ENCODE results near the gene CD59.
"Not testable (repeated sequence)": the region's sequence is repeated elsewhere in the genome, so short reads cannot be mapped to it uniquely, and the experiment has no call there.

The CD59 gene

GRCh38 chr11:33669598-33670249 is 66.5 kb downstream of the CD59 start:
- DNase-seq (ENCODE audit: low read depth, low spot score) = no peak
- no CpG with 5 or more reads among the region's 5 CpGs for WGBS (ENCODE audit: insufficient coverage, insufficient read length)
- Histone ChIP-seq H3K27me3 (ENCODE audit: control insufficient read depth, insufficient read depth, low read length) (no peaks in the 10 kb centered on the region), H3K4me3 (ENCODE audit: low read length) (no peak overlapping the region), H3K36me3 (ENCODE audit: control insufficient read depth, insufficient read depth, low read length) (no peaks in the 10 kb centered on the region), H3K9me3 (ENCODE audit: control insufficient read depth, insufficient read depth, low read length) (no peaks in the 10 kb centered on the region), H3K27ac (ENCODE audit: low read length) (no peak overlapping the region), H3K4me1 (ENCODE audit: control insufficient read depth, insufficient read depth, low read length) (peaks cover 7% of the 10 kb centered on the region; the same call in 1 of the 2 replicates)

DNA sequence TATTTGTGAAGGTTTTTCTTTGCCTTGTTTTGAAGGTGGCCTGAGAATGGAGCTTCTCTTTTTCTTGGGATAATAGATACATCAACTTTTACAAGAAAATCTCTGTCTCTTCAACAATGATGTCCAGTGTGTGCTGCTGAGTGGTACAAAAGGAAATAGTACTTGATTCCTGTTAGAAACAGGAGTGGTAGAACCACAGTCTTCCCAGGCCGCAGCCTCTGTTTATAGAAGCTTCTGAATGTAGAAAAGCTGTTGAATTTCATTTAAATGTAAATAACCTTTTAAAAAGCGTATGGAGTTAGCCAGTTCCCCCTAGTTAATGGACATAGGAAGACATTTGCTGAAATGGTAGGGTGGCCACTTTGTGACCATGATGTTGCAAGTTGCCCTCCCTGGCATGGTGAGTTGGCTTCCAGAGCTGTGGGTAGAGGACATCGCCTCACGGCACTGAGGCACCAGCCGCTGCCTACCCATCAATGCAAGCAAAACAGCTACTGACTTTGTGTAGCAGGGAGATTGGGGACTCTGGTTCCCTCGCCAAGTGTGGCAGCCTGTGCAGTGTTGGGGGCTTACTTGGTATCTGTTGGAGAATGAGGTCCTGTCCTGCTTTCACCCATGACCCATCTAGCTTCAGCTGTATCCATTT is 67.1 kb downstream of the CD59 start:
- Histone ChIP-seq H3K4me3 (ENCODE audit: low read length) (no peak overlapping the region), H3K9me3 (ENCODE audit: control insufficient read depth, insufficient read depth, low read length) (no peaks in the 10 kb centered on the region), H3K27ac (ENCODE audit: low read length) (no peak overlapping the region), H3K36me3 (ENCODE audit: control insufficient read depth, insufficient read depth, low read length) (no peaks in the 10 kb centered on the region), H3K27me3 (ENCODE audit: control insufficient read depth, insufficient read depth, low read length) (no peaks in the 10 kb centered on the region), H3K4me1 (ENCODE audit: control insufficient read depth, insufficient read depth, low read length) (peaks cover 7% of the 10 kb centered on the region; the same call in 1 of the 2 replicates)
- WGBS (ENCODE audit: insufficient coverage, insufficient read length) = no CpG with 5 or more reads among the region's 6 CpGs
- DNase-seq (ENCODE audit: low read depth, low spot score) = no peak

- no peak for DNase-seq (ENCODE audit: low read depth, low spot score)
- no CpG with 5 or more reads among the region's 6 CpGs for WGBS (ENCODE audit: insufficient coverage, insufficient read length)
- H3K27ac ChIP-seq (ENCODE audit: low read length) = no peak overlapping the region
- H3K4me1 ChIP-seq (ENCODE audit: control insufficient read depth, insufficient read depth, low read length) = peaks cover 7% of the 10 kb centered on the region; the same call in 1 of the 2 replicates
- no peaks in the 10 kb centered on the region for H3K27me3 ChIP-seq (ENCODE audit: control insufficient read depth, insufficient read depth, low read length)
- H3K9me3 ChIP-seq (ENCODE audit: control insufficient read depth, insufficient read depth, low read length) = no peaks in the 10 kb centered on the region
- H3K4me3 ChIP-seq (ENCODE audit: low read length) = no peak overlapping the region
- H3K36me3 ChIP-seq (ENCODE audit: control insufficient read depth, insufficient read depth, low read length) = no peaks in the 10 kb centered on the region
Observed at GRCh38 chr11:33668468-33668825, 67.8 kb downstream of the CD59 start.

DNA sequence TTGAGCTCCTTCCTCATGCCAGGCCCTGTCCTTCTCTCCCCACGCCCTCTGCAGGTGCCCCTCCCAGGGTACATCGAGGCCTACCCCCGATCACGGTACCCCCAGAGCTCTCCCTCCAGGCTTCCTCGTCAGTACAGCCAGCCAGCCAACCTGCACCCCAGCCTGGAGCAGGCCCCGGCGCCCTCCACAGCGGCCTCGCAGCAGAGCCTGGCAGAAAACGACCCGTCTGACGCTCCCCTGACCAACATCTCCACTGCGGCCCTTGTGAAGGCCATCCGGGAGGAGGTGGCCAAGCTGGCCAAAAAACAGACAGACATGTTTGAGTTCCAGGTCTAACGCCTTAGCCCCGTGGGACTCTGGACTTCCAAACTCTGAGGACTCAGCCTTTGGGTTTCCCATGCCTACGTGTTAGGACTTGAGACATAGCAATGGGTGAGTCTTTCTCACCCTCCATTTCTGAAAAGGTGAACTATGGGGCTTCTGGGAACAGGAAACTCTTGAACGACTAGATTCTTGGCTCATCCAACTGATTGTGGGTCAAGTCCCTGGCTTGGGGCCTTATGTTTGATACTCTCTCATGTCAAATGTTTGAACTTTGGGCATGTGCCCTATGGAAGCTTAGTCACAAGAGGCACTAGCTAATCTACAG is 68.3 kb downstream of the CD59 start:
- H3K36me3 ChIP-seq (ENCODE audit: control insufficient read depth, insufficient read depth, low read length) = no peaks in the 10 kb centered on the region
- no CpG with 5 or more reads among the region's 18 CpGs for WGBS (ENCODE audit: insufficient coverage, insufficient read length)
- H3K9me3 ChIP-seq (ENCODE audit: control insufficient read depth, insufficient read depth, low read length) = no peaks in the 10 kb centered on the region
- no peak overlapping the region for H3K4me3 ChIP-seq (ENCODE audit: low read length)
- H3K27ac ChIP-seq (ENCODE audit: low read length) = no peak overlapping the region
- H3K4me1 ChIP-seq (ENCODE audit: control insufficient read depth, insufficient read depth, low read length) = peaks cover 7% of the 10 kb centered on the region; the same call in 1 of the 2 replicates
- H3K27me3 ChIP-seq (ENCODE audit: control insufficient read depth, insufficient read depth, low read length) = no peaks in the 10 kb centered on the region
- no peak for DNase-seq (ENCODE audit: low read depth, low spot score)

- Histone ChIP-seq H3K4me1 (ENCODE audit: control insufficient read depth, insufficient read depth, low read length) (peaks cover 7% of the 10 kb centered on the region; the same call in 1 of the 2 replicates), H3K9me3 (ENCODE audit: control insufficient read depth, insufficient read depth, low read length) (no peaks in the 10 kb centered on the region), H3K4me3 (ENCODE audit: low read length) (no peak overlapping the region), H3K27me3 (ENCODE audit: control insufficient read depth, insufficient read depth, low read length) (no peaks in the 10 kb centered on the region), H3K36me3 (ENCODE audit: control insufficient read depth, insufficient read depth, low read length) (no peaks in the 10 kb centered on the region), H3K27ac (ENCODE audit: low read length) (no peak overlapping the region)
- DNase-seq (ENCODE audit: low read depth, low spot score) = no peak
- WGBS (ENCODE audit: insufficient coverage, insufficient read length) = no CpG with 5 or more reads among the region's 6 CpGs
Observed at GRCh38 chr11:33665350-33666106, 70.7 kb downstream of the CD59 start.

DNA sequence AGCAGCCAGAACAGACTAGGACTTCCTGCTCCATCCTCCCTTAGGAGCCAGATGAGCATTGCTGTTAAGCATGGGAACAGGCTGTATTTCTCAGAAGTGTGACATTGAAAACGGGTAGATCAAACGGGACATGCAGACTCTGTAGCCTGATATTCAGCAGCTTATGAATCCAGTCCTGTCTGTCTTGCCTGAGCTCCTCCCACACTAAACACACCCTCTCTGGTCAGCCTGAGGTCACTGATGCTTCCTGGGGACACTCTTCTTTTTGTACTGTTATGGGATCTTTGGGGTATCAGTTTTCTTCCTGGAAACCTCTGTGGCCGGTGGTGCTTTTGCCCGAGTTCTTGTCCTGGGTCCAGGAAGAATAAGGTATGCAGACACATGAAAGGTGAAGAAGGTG is 71.4 kb downstream of the CD59 start:
- no peaks in the 10 kb centered on the region for H3K36me3 ChIP-seq (ENCODE audit: control insufficient read depth, insufficient read depth, low read length)
- H3K9me3 ChIP-seq (ENCODE audit: control insufficient read depth, insufficient read depth, low read length) = no peaks in the 10 kb centered on the region
- DNase-seq (ENCODE audit: low read depth, low spot score) = no peak
- H3K4me3 ChIP-seq (ENCODE audit: low read length) = no peak overlapping the region
- no peaks in the 10 kb centered on the region for H3K27me3 ChIP-seq (ENCODE audit: control insufficient read depth, insufficient read depth, low read length)
- peaks cover 7% of the 10 kb centered on the region; the same call in 1 of the 2 replicates for H3K4me1 ChIP-seq (ENCODE audit: control insufficient read depth, insufficient read depth, low read length)
- no CpG with 5 or more reads among the region's 4 CpGs for WGBS (ENCODE audit: insufficient coverage, insufficient read length)
- H3K27ac ChIP-seq (ENCODE audit: low read length) = no peak overlapping the region

- no CpG with 5 or more reads among the region's 6 CpGs for WGBS (ENCODE audit: insufficient coverage, insufficient read length)
- H3K4me1 ChIP-seq (ENCODE audit: control insufficient read depth, insufficient read depth, low read length) = peaks cover 5% of the 10 kb centered on the region; the same call in 1 of the 2 replicates
- no peak overlapping the region for H3K4me3 ChIP-seq (ENCODE audit: low read length)
- DNase-seq (ENCODE audit: low read depth, low spot score) = no peak
- no peaks in the 10 kb centered on the region for H3K36me3 ChIP-seq (ENCODE audit: control insufficient read depth, insufficient read depth, low read length)
- H3K27me3 ChIP-seq (ENCODE audit: control insufficient read depth, insufficient read depth, low read length) = no peaks in the 10 kb centered on the region
- H3K9me3 ChIP-seq (ENCODE audit: control insufficient read depth, insufficient read depth, low read length) = no peaks in the 10 kb centered on the region
- H3K27ac ChIP-seq (ENCODE audit: low read length) = no peak overlapping the region
Observed at GRCh38 chr11:33664166-33664565, 72.1 kb downstream of the CD59 start.

DNA sequence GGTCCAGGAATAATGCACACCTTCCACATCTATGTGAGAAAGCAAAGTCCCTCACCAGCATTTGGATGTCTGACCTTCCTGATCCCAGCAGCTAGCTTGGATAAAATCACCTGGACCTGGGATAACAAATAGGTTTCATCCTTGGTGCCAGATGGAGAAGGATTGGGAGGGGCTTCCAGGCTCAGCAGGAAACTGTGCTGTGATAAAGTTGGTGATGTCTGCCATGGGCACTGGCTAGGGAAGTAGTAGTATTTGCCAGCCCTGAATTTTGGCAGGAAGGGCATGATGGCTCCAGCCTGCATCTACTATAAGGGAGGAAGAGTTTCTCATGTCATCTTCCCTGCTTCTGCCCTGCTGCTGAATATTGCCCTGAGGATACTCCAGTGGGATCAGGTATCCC is 73.1 kb downstream of the CD59 start:
- peaks cover 4% of the 10 kb centered on the region; the same call in 1 of the 2 replicates for H3K4me1 ChIP-seq (ENCODE audit: control insufficient read depth, insufficient read depth, low read length)
- H3K27me3 ChIP-seq (ENCODE audit: control insufficient read depth, insufficient read depth, low read length) = no peaks in the 10 kb centered on the region
- DNase-seq (ENCODE audit: low read depth, low spot score) = no peak
- H3K27ac ChIP-seq (ENCODE audit: low read length) = no peak overlapping the region
- no peaks in the 10 kb centered on the region for H3K36me3 ChIP-seq (ENCODE audit: control insufficient read depth, insufficient read depth, low read length)
- no peaks in the 10 kb centered on the region for H3K9me3 ChIP-seq (ENCODE audit: control insufficient read depth, insufficient read depth, low read length)
- no peak overlapping the region for H3K4me3 ChIP-seq (ENCODE audit: low read length)

DNA sequence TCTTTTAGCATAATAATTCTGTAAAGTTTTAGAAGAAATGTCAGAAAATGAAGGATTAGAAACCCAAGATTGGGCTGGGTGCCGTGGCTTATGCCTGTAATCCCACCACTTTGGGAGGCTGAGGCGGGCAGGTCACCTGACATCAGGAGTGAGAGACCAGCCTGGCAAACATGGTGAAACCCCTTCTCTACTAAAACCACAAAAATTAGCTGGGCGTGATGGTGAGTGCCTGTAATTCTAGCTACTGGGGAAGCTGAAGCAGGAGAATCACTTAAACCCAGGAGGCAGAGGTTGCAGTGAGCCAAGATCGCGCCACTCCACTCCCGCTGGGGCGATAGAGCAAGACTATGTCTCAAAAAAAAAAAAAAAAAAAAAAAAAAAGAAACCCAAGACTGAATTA is 74.7 kb downstream of the CD59 start:
- no CpG with 5 or more reads among the region's 7 CpGs for WGBS (ENCODE audit: insufficient coverage, insufficient read length)
- H3K36me3 ChIP-seq (ENCODE audit: control insufficient read depth, insufficient read depth, low read length); H3K27ac ChIP-seq (ENCODE audit: low read length); H3K9me3 ChIP-seq (ENCODE audit: control insufficient read depth, insufficient read depth, low read length); DNase-seq (ENCODE audit: low read depth, low spot score); H3K27me3 ChIP-seq (ENCODE audit: control insufficient read depth, insufficient read depth, low read length); H3K4me1 ChIP-seq (ENCODE audit: control insufficient read depth, insufficient read depth, low read length); H3K4me3 ChIP-seq (ENCODE audit: low read length): not testable (repeated sequence)

DNA sequence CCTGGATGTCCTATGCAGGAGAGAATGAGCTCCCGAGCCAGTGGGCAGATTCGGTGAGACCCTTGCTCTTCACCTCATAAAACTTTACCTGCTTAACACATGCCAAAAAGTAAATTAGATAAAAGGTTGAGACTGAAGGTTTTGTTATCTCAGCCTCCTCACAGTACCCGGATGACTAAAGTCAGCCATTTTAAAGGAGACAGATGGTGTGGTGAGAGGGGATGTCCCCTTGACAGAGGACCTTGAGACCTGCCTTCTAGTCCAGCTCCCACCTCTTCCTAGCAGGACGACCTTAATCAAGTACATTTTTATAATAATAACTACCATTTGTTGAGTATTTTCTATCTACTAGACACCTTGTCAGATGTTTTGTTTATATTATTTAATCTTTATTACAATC is 75.3 kb downstream of the CD59 start:
- Histone ChIP-seq H3K9me3 (ENCODE audit: control insufficient read depth, insufficient read depth, low read length) (no peaks in the 10 kb centered on the region), H3K27me3 (ENCODE audit: control insufficient read depth, insufficient read depth, low read length) (no peaks in the 10 kb centered on the region), H3K36me3 (ENCODE audit: control insufficient read depth, insufficient read depth, low read length) (no peaks in the 10 kb centered on the region), H3K4me3 (ENCODE audit: low read length) (no peak overlapping the region), H3K27ac (ENCODE audit: low read length) (no peak overlapping the region), H3K4me1 (ENCODE audit: control insufficient read depth, insufficient read depth, low read length) (no peaks in the 10 kb centered on the region)
- no CpG with 5 or more reads among the region's 4 CpGs for WGBS (ENCODE audit: insufficient coverage, insufficient read length)
- DNase-seq (ENCODE audit: low read depth, low spot score) = no peak

Measured in iPS DF 6.9 (cell line).